GM21619 (cell line): ENCODE measurements around the gene POLR1G.
"Not testable (repeated sequence)": the region's sequence is repeated elsewhere in the genome, so short reads cannot be mapped to it uniquely, and the experiment has no call there.

Source experiments
- ATAC-seq: cut with Tn5 transposase; IDR thresholded peaks from one replicate; pipeline ENCODE4 v1.9.1; 2021; ENCODE audit not compliant: unreplicated experiment

Gene POLR1G

DNA sequence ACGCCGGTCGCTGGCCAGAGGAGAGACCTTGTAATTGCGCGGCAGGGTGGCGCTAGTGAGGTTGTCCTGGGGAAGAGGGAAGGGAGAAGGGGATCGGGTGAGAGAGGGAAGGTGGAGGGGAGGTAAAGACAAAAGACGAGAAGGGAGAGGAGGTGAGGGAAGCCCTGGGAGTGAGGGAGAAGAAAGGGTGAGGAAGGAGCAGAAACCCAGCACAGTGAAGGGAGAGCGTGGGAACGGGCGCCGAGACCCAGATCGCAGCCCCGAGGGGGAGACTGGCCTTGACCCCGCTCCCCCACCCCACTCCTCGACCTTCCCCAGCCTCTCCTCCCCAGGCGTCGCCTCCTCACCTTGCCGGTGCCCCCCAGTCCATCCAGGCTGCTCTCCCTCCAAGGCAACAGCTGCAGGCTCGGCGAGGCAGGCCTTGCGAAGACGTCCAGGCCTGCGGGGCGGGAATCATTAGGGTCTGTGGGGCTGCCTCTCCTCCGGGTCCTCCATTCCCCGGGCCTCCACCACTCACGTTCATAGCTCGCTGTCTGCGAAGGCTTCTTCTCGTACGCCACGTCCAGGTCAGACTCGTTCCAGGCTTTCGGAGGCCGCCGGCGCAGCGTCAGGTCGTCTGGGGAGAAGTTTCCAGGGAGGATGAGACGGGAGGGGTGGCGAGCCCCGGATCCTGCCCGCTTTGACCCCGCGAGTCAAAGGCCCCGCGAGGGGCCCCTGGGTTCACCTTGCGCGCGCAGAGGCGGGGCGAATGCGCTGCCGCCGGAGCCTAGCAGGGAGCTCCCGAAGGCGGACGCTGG is 10.4 kb upstream of the POLR1G start:
- ATAC-seq = no peak

DNA sequence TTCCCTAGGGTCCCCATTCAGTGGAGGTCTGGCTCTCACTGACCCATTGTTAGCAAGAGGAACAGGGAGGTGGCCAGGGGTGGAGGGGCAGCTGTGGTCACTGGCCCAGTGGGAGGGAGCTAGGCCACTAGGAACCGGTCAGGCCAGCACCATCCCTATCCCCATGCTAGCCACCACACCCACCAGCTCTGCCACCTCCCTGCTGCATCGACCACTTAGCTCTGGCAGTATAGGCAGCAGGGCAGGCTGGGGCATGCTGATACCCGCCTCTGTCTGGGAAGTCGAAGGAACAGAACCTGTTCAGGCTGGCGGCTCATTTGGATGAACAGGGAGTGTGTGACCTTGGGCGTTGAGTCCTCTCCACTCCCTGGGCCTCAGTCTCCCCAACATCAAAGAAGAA is 6.3 kb upstream of the POLR1G start:
- no peak for ATAC-seq

DNA sequence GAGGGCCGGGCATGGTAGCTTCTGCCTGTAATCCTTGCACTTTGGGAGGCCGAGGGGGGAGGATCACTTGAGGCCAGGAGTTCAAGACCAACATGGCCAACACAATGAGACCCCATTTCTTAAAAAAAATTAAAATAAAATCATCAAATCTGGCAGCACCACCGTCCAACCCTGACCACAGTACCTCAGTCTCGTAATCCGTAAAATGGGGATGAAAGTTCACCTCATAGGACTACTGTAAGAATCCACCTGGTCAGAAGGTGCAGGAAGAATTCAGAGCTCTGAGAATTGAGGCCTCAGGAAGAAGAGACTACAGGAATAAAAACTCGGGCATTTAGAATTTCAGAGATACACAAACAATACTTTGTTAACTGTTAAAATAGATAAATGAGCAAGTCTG is 4.6 kb upstream of the POLR1G start:
- no peak for ATAC-seq

DNA sequence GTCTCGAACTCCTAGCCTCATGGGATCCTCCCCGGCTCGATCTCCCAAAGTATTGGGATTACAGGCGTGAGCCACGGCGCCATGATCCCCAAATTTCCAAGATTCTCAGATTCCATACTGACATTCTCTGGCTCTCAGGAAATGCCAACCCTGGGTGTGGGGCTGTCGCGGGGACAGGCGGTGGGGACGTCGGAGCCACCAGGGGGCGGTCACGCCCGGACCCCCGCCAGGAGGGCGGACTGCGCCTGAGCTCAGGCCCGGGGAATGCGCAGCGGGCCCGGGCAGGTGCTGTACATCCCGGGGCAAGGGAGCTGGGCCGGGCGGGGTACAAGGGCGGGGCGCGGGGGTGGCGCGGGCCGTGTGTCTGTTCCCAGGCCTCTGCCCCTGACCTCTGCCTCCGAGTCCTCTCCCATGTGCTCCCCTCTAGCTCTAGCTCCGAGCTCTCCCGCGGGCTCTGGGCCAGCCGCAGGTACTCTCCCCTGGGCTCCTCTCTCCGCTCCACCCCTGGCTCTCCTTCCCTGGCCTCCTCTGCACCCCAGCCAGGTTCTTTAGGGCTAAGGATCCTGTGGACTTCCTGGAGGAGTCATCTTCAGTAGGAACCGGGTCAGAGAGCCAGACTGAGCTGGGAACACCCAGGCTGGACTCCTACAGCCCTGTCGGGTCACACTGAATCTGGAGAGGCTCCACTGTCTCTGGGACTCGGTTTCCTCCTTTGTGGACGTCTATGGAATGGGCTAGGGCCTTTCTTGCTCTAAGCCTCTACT is 4.0 kb upstream of the POLR1G start:
- ATAC-seq = no peak

DNA sequence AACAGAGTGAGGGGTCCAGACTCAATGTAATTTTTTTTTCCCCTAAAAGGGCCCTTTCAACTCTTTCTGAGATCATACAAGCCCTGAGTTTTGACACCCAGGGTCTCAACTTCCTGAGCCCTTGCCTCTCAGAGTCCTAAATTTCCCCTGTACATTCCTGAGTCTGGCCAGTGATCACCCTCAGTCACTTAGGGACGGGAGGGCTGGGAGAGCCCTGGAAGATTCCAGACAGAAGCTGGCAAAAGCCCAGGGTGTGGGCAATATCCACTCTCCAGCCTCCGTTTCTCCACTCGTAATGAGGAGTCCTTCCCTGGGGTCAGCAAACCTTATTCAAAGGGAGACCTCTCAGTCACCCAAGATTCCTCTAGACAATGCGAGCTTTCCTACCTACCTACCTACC is 3.2 kb upstream of the POLR1G start:
- no peak for ATAC-seq

DNA sequence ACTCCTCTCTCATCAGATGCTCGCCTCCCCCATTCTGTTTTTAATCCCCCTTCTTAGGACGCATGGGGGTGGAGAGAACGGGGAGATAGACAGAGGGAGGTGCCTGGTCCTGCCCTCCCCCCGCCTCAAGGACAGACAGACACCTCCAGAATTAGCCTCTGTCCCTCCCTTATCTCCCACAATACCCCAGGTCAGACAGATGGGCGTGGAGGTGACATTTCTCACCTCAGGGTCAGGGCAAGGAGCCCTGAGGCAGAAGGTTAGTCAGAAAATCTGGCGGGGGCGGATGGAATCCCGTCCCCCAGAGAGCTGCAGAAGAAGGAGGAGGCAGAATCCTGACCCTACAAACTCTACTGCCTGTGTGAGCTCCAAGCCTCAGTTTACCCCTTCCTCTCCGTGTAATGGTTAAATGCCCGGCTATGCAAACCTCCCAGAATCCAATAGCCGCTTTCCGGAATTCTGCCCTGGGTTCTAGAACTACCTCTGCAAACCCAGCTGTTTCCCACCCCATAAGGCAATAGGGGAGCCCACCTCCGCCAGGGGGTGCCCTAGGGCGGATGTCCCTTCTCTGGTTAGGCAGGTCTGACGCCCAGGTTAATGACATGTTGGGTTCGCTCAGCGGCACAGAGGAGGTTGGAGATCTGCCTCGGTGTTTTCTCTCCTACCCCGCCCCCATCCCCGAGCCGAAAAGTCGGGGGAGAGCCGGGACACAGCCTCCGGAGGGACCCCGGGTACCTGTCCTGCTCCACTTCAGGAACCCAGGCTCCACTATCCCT is 2.5 kb upstream of the POLR1G start:
- no peak for ATAC-seq

DNA sequence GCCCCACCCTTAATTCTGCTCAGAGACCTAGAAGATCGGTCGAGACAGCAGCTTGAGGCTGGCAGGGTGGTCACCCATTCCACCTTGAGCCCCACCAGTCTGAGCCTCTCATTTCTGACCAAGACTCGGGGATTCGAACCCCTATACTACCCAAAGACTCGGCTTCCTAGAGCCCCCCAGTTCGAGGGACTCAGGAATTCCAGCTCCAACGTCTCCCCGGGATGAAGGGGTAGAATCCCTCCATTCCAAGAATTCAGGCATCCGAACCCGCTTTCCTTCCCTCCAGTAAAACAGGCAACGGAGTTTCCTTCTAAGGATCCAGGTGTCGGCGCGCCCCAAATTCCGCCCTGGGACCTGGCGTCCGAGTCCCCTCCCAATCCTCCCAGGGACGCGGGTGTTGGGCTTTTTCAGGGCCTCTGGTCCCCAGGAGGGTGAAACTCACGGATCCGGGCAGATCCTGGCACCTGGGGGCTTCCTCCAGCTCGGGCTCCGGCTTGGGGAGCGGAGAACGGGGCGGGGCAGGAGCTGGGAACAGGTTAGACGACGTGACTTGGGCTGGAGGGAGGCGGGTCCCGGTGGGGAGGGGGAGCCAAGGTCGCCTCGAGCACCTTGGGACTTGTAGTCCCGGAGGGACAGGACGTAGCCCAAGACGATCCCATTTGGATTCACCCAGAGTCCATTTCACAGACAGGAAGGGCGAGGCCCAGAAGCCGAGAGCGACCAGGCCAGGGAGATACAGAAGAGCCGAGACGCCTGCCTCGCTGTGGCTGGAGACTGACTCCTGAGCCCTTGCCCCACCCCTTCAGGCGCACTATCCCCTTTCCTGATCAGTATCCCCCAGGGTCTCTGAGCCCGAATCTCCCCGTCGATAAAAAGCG is 1.6 kb upstream of the POLR1G start, which contains the start of gene PPP1R13L:
Gene PPP1R13L, minus strand, starts transcription at position 513 of the 878 bp plus-strand sequence. CDS start 6,751 bp downstream, outside the sequence.
- peak; percentile 40 for ATAC-seq

DNA sequence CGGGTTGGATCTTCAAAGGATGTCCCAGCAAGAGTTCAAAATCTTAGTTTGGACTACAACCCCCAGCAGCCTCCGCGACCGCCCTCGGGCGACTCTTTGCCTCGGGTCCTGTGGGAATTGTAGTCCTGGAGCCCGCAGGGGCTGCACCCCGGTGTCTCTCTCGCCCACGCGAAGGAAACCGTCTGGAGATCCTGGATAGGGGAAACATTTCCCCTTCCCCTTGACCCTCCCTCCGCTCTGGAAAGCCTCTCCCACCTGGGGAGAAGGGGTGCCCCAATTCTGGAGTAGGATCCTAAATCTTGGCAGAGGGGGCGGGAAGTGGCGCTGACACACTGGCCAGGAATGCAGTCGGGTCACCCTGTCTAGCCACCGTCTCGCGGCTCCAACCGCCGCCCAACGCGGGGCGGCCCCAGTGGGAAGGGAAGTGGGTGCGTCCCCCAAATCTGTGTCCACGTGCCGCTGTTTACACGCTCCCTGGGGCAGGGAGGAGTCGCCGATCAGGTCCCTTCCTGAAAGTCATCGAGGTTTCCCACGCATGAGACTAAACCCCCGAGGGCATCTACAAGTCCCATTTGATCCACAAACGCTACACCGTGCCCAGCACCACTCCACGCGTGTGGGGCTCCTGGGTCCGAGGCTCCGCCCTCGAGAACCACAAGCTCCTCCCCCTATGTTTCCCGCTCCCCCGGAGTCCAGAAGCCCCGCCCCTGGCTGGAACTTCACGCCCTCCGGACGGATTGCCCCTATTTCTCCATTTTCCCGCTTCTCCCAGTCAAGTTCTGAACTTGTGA is 814 bp upstream of the POLR1G start:
- peak; percentile 40 for ATAC-seq

DNA sequence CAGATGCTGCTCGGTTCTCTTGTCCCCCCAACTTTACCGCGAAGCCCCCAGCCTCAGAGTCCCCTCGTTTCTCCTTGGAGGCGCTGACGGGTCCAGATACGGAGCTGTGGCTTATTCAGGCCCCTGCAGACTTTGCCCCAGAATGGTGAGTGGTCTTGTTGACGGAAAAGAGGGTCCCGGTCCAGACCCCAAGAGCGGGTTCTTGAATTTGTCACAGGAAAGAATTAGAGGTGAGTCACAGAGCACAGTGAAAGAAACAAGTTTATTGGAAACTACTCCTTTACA is 589 bp downstream of the POLR1G start:
- no peak for ATAC-seq

DNA sequence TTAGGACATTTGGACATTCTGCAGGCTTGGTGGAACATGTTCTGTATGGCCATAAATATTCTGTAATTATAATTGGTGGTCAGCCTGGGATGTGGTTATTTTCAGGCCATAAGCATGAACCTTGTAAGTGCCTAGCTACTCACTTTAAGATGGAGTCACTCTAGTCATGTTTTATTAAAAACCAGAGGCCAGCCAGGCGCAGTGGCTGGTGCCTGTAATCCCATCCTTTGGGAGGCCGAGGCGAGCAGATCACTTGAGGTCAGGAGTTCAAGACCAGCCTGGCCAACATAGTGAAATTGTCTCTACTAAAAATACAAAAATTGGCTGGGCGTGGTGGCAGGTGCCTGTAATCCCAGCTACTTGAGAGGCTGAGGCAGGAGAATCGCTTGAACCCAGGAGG is 1.1 kb downstream of the POLR1G start:
- not testable (repeated sequence) for ATAC-seq

DNA sequence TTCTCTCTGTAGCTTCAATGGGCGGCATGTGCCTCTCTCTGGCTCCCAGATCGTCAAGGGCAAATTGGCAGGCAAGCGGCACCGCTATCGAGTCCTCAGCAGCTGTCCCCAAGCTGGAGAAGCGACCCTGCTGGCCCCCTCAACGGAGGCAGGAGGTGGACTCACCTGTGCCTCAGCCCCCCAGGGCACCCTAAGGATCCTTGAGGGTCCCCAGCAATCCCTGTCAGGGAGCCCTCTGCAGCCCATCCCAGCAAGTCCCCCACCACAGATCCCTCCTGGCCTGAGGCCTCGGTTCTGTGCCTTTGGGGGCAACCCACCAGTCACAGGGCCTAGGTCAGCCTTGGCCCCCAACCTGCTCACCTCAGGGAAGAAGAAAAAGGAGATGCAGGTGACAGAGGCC is 1.7 kb downstream of the POLR1G start:
- no peak for ATAC-seq

DNA sequence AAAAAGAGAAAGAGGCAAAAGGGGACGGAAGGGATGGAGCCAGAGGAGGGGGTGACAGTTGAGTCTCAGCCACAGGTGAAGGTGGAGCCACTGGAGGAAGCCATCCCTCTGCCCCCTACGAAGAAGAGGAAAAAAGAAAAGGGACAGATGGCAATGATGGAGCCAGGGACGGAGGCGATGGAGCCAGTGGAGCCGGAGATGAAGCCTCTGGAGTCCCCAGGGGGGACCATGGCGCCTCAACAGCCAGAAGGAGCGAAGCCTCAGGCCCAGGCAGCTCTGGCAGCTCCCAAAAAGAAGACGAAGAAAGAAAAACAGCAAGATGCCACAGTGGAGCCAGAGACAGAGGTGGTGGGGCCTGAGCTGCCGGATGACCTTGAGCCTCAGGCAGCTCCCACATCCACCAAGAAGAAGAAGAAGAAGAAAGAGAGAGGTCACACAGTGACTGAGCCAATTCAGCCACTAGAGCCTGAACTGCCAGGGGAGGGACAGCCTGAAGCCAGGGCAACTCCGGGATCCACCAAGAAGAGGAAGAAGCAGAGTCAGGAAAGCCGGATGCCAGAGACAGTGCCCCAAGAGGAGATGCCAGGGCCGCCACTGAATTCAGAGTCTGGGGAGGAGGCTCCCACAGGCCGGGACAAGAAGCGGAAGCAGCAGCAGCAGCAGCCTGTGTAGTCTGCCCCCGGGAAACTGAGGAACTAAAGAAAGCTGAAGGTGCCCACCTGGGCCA is 2.5 kb downstream of the POLR1G start:
- no peak for ATAC-seq

DNA sequence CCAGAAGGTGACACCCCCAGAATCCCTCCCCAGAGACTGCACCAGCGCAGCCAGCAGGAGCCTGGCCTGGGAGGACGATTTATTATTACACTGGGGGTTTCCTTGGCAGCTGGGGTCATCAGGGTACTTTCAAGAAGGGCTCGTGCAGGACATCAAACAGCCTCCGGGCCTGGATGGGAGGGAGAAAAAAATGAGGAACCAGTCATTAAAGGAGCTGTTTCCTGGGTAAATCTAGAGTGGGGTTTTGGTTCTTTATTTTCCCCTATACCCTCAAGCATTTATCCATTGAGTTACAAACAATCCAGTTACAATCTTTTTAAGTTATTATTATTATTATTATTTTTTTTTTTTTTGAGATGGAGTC is 3.1 kb downstream of the POLR1G start:
- no peak for ATAC-seq

DNA sequence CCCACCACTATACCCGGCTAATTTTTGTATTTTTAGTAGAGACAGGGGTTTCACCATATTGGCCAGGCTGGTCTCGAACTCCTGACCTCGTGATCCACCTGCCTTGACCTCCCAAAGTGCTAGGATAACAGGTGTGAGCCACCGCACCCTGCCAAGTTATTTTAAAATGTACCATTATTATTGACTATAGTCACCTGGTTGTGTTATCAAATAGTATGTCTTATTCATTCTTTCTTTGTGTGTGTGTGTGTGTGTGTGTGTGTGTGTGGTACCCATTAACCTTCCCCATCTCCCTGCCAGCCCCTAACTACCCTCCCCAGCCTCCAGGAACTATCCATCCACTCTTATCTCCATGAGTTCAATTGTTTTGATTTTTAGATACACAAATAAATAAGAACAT is 3.9 kb downstream of the POLR1G start:
- ATAC-seq = not testable (repeated sequence)

DNA sequence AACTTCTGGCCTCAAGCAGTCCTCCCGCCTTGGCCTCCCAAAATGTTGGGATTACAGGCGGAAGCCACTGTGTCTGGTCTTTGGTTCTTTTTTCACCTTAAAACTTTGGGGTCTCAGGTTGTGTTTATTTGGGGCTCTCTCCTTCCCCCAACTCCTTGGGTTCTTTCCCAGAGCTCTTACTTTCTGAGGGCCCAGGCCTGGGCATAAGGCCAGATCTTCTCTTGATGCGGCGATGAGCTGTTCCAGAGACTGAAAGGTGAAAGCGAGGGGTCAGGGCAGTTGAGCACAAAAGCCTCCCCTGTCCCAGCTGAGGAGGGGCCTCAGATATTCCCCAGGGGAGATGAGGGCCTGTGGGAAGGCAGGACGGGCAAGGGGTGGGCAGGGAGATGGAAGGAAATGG is 7.1 kb downstream of the POLR1G start:
- no peak for ATAC-seq

DNA sequence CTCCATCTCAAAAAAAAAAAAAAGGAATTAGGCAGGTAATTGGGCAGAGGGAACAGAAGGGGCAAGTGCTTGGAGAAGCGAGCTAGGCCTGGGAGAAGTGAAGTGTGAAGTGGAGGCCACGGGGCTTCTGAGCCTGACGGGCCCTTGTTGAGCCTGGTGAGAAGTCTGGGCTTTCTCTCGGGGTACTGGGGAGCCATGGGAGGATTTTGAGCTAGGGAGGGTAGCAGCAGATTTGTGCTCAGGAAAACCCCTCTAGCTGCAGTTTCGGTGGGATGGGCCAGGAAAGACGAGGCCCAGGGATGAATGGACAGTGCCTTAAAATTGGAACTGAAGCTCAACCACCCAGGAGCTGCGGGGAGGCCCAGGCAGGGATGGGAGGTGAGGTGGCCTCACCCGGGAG is 8.0 kb downstream of the POLR1G start:
- ATAC-seq = no peak

DNA sequence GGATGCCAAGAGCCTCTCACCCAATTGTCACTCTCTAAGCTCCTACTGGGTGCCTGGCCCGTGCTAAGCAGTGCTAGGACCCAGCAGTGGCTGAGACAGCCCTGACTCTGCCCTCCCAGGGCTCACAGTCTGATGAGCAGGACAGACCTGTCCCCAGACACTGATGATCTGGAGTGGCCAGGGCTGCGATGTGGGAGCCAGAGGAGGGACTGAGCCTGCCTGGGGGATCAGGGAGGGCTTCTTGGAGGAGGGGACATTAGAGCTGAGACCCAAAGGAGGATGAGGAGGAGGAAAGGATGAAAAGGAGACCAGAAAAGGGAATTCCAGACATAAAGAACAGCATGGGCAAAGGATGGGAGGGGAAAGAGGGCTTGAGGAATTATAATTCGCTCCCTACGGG is 10.7 kb downstream of the POLR1G start:
- ATAC-seq = no peak

DNA sequence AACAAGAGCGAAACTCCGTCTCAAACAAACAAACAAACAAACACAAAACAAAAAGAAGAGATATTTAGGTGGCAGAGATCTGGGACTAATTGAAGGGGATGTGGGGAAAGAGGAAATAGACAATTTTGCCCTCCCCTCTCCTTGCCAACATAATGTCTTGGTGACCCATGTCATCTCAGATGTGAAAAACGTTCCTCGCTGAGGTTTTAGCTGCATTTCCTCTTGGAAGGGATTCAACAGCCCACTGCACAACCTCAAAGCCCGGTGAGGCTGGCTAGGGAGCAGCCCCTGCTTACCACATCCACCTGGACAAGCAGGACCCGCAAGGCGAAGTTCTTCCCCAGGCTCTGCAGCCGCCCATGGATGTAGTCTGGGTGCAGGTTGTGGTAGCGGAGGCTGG is 12.4 kb downstream of the POLR1G start:
- ATAC-seq = no peak

DNA sequence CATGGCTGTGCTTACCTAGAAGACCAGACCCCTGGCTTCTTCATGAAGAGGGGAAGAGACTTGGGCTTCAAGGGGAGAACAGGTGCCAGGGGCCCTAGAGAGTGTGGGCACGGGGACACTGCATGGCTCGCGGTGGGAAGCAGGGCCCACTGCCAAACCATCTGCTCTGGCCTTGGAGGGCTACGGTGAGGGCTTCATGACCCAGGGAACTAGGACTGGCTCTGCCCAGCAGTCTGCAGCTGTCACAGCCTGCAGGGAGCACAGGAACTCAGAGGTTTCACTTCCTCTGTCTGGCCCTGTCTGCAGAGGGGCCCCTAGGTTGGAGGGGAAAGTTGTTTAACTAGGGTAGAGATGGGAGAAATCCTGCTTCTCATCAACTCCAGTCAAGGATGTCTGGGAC is 13.0 kb downstream of the POLR1G start:
- ATAC-seq = peak; percentile 48
